ENCODE results near the gene TSPAN2. TPM values are rescaled to one million over a fixed set of nuclear protein-coding genes. Genes with fewer than 3 reads are reported as not detected.

TSPAN2 gene
- total and polyA plus RNA-seq, 2 donors from 2014 or later: 9.9 to 14.6 TPM

- FAIRE-seq: no peak
Measured at GRCh38 chr1:115120296-115120695, 31.0 kb upstream of the TSPAN2 start.

GRCh38 chr1:115118611-115119010, 29.3 kb upstream of the TSPAN2 start:
- no peak for FAIRE-seq
- intact Hi-C loops (cut with DNase I): no loop called here

More at GRCh38 chr1:115120296-115120695, 31.0 kb upstream of the TSPAN2 start:
- Histone ChIP-seq H3K27ac (ENCODE audit: low read depth in 2 of 2, low read length in 2 of 2) (no peak overlapping the region), H3K4me3 (ENCODE audit: low read length in 3 of 3) (no peak overlapping the region), H3K4me1 (ENCODE audit: control insufficient read depth in 2 of 3, insufficient read depth in 2 of 3, low read depth in 1 of 3, low read length in 3 of 3) (no peaks in the 10 kb centered on the region), H3K9me3 (ENCODE audit: control insufficient read depth in 2 of 3, insufficient read depth in 1 of 3, low read length in 3 of 3) (peaks cover 0 to 6% (median 2%) of the 10 kb centered on the region in 3 donors), H3K36me3 (ENCODE audit: control insufficient read depth in 2 of 3, insufficient read depth in 3 of 3, low read length in 3 of 3) (no peaks in the 10 kb centered on the region), H3K27me3 (ENCODE audit: control insufficient read depth, insufficient read depth, low read length) (no peaks in the 10 kb centered on the region), H3K9ac (ENCODE audit: low read length in 3 of 3) (no peak overlapping the region)
- TF ChIP-seq CTCF (IDR thresholded peaks at IDR 0.05; ENCODE audit: borderline replicate concordance, extremely low read depth, insufficient read depth): no peak
- intact Hi-C loops (cut with DNase I): no loop called here
- DNase-seq: no peak

GRCh38 chr1:115118086-115118485, 28.8 kb upstream of the TSPAN2 start:
- Histone ChIP-seq H3K36me3 (ENCODE audit: control insufficient read depth in 2 of 3, insufficient read depth in 3 of 3, low read length in 3 of 3) (no peaks in the 10 kb centered on the region), H3K4me3 (ENCODE audit: low read length in 3 of 3) (no peak overlapping the region), H3K9me3 (ENCODE audit: control insufficient read depth in 2 of 3, insufficient read depth in 1 of 3, low read length in 3 of 3) (peaks cover 0 to 6% (median 2%) of the 10 kb centered on the region in 3 donors), H3K4me1 (ENCODE audit: control insufficient read depth in 2 of 3, insufficient read depth in 2 of 3, low read depth in 1 of 3, low read length in 3 of 3) (no peaks in the 10 kb centered on the region), H3K9ac (ENCODE audit: low read length in 3 of 3) (no peak overlapping the region), H3K27ac (ENCODE audit: low read depth in 2 of 2, low read length in 2 of 2) (no peak overlapping the region), H3K27me3 (ENCODE audit: control insufficient read depth, insufficient read depth, low read length) (no peaks in the 10 kb centered on the region)
- no peak for DNase-seq
- FAIRE-seq: no peak
- intact Hi-C loops (cut with DNase I): no loop called here
- no peak for TF ChIP-seq CTCF (IDR thresholded peaks at IDR 0.05; ENCODE audit: borderline replicate concordance, extremely low read depth, insufficient read depth)

More at GRCh38 chr1:115118611-115119010, 29.3 kb upstream of the TSPAN2 start:
- no peak overlapping the region for H3K9ac ChIP-seq (ENCODE audit: low read length in 3 of 3)
- H3K9me3 ChIP-seq (ENCODE audit: control insufficient read depth in 2 of 3, insufficient read depth in 1 of 3, low read length in 3 of 3): peaks cover 0 to 6% (median 2%) of the 10 kb centered on the region in 3 donors
- no peak overlapping the region for H3K27ac ChIP-seq (ENCODE audit: low read depth in 2 of 2, low read length in 2 of 2)
- H3K27me3 ChIP-seq (ENCODE audit: control insufficient read depth, insufficient read depth, low read length): no peaks in the 10 kb centered on the region
- no peak overlapping the region for H3K4me3 ChIP-seq (ENCODE audit: low read length in 3 of 3)
- no peak for TF ChIP-seq CTCF (IDR thresholded peaks at IDR 0.05; ENCODE audit: borderline replicate concordance, extremely low read depth, insufficient read depth)
- no peak for DNase-seq
- no peaks in the 10 kb centered on the region for H3K36me3 ChIP-seq (ENCODE audit: control insufficient read depth in 2 of 3, insufficient read depth in 3 of 3, low read length in 3 of 3)
- no peaks in the 10 kb centered on the region for H3K4me1 ChIP-seq (ENCODE audit: control insufficient read depth in 2 of 3, insufficient read depth in 2 of 3, low read depth in 1 of 3, low read length in 3 of 3)

GRCh38 chr1:115117298-115117697, 28.0 kb upstream of the TSPAN2 start:
- no peak overlapping the region for H3K27ac ChIP-seq (ENCODE audit: low read depth in 2 of 2, low read length in 2 of 2)
- intact Hi-C loops (cut with DNase I): no loop called here
- no peaks in the 10 kb centered on the region for H3K27me3 ChIP-seq (ENCODE audit: control insufficient read depth, insufficient read depth, low read length)
- H3K4me1 ChIP-seq (ENCODE audit: control insufficient read depth in 2 of 3, insufficient read depth in 2 of 3, low read depth in 1 of 3, low read length in 3 of 3): no peaks in the 10 kb centered on the region
- DNase-seq (peak in 2 of 5 donors; percentile 51 to 59), FAIRE-seq (no peak)
- H3K9ac ChIP-seq (ENCODE audit: low read length in 3 of 3): no peak overlapping the region
- no peak for TF ChIP-seq CTCF (IDR thresholded peaks at IDR 0.05; ENCODE audit: borderline replicate concordance, extremely low read depth, insufficient read depth)
- peaks cover 0 to 6% (median 2%) of the 10 kb centered on the region in 3 donors for H3K9me3 ChIP-seq (ENCODE audit: control insufficient read depth in 2 of 3, insufficient read depth in 1 of 3, low read length in 3 of 3)
- H3K36me3 ChIP-seq (ENCODE audit: control insufficient read depth in 2 of 3, insufficient read depth in 3 of 3, low read length in 3 of 3): no peaks in the 10 kb centered on the region
- no peak overlapping the region for H3K4me3 ChIP-seq (ENCODE audit: low read length in 3 of 3)
